Esophagus squamous epithelium (tissue), 4 donors: ENCODE results near the gene TBC1D5.

ENCODE experiments used
- CTCF ChIP-seq, 6 experiments: fragments of 450-650 bp in 4 of 6; fragments of 200-600 bp in 2 of 6; sonication (generic) in 2 of 6; IDR thresholded peaks; one replicate each; pipeline ENCODE4 v1.5.1; 2016 to 2019; ENCODE audit warnings: antibody characterized with exemption in 6 of 6, mild to moderate bottlenecking in 4 of 6, moderate library complexity in 4 of 6
- POLR2A ChIP-seq, 4 donors: fragments of 450-650 bp; IDR thresholded peaks; one replicate each; pipeline ENCODE4 v1.6.1; 2017; ENCODE audit warnings: antibody characterized with exemption in 4 of 4, mild to moderate bottlenecking in 4 of 4, moderate library complexity in 3 of 4

- TF ChIP-seq CTCF (IDR thresholded peaks at IDR 0.05) (no peak), POLR2A (IDR thresholded peaks at IDR 0.05) (no peak)
Measured at GRCh38 chr3:17590465-17590864, 152.0 kb downstream of the TBC1D5 start.
